Raji (cell line): ENCODE results near the gene DNAH17.

Experiments used
- POLR2A ChIP-seq: IDR thresholded peaks from 2 replicates; pipeline ENCODE4 v1.6.1; 2011; ENCODE audit warnings: low read depth, low read length, control low read depth; ENCODE audit not compliant: insufficient read depth

Gene DNAH17

GRCh38 chr17:78422872-78423588 lies 154.2 kb downstream of the DNAH17 start:
- no peak for TF ChIP-seq POLR2A

- no peak for TF ChIP-seq POLR2A
Observed at GRCh38 chr17:78422267-78422605, 155.0 kb downstream of the DNAH17 start.

GRCh38 chr17:78421534-78422266 lies 155.5 kb downstream of the DNAH17 start:
- TF ChIP-seq POLR2A: no peak

- no peak for TF ChIP-seq POLR2A
Observed at GRCh38 chr17:78421084-78421533, 156.1 kb downstream of the DNAH17 start.

- TF ChIP-seq POLR2A: no peak
Observed at GRCh38 chr17:78419970-78420815, 157.0 kb downstream of the DNAH17 start.

GRCh38 chr17:78418326-78419026 lies 158.7 kb downstream of the DNAH17 start:
- TF ChIP-seq POLR2A: no peak

GRCh38 chr17:78417531-78417909 lies 159.7 kb downstream of the DNAH17 start:
- TF ChIP-seq POLR2A: no peak

- no peak for TF ChIP-seq POLR2A
Observed at GRCh38 chr17:78416791-78417530, 160.2 kb downstream of the DNAH17 start.

- TF ChIP-seq POLR2A: no peak
Observed at GRCh38 chr17:78415821-78416711, 161.1 kb downstream of the DNAH17 start.

GRCh38 chr17:78414178-78415162 lies 162.7 kb downstream of the DNAH17 start:
- TF ChIP-seq POLR2A: no peak

GRCh38 chr17:78412403-78412802 lies 164.8 kb downstream of the DNAH17 start:
- TF ChIP-seq POLR2A: no peak

- TF ChIP-seq POLR2A: no peak
Observed at GRCh38 chr17:78411241-78411857, 165.8 kb downstream of the DNAH17 start.
